Body of pancreas (tissue), 4 donors: ENCODE data around the gene SMARCB1. TPM values are rescaled to one million over a fixed set of nuclear protein-coding genes. Genes with fewer than 3 reads are reported as not detected.

ENCODE experiments used
- ATAC-seq: fragments of 150-250 bp; one replicate; pipeline ENCODE4 v1.9.1; 2016
- DNase-seq, 4 donors: peaks; one replicate each; pipeline ENCODE4 v3.0.0-alpha.2; 2019
- H3K27ac ChIP-seq, 4 donors: fragments of 200-600 bp; sonication (generic); 1 replicate in 3 of 4; 2 replicates in 1 of 4; pipeline versions ENCODE4 v1.5.1 to v1.6.1; 2016 to 2019; ENCODE audit warnings: mild to moderate bottlenecking in 1 of 4, mixed read lengths in 1 of 4, moderate library complexity in 1 of 4
- H3K27me3 ChIP-seq, 2 donors: fragments of 200-600 bp; sonication (generic); one replicate each; pipeline ENCODE4 v1.6.0; 2016; ENCODE audit warnings: mild to moderate bottlenecking in 1 of 2
- H3K36me3 ChIP-seq, 2 donors: fragments of 200-600 bp; sonication (generic); replicated peaks in 1 of 2; 2 replicates each; pipeline ENCODE4 v1.5.1; 2016; ENCODE audit warnings: low read depth in 2 of 2; ENCODE audit not compliant: insufficient read depth in 1 of 2
- H3K4me1 ChIP-seq: fragments of 200-600 bp; sonication (generic); one replicate; pipeline ENCODE4 v1.6.0; 2016
- H3K4me3 ChIP-seq, 2 donors: fragments of 200-600 bp; sonication (generic); 1 replicate in 1 of 2; 2 replicates in 1 of 2; pipeline ENCODE4 v1.5.1; 2016 to 2019
- H3K9me3 ChIP-seq, 3 donors: fragments of 200-600 bp; sonication (generic); 1 replicate in 2 of 3; 2 replicates in 1 of 3; pipeline ENCODE4 v1.5.1; 2016
- CTCF ChIP-seq, 7 experiments: fragments of 450-650 bp in 4 of 7; fragments of 200-600 bp in 3 of 7; sonication (generic) in 3 of 7; IDR thresholded peaks; one replicate each; pipeline ENCODE4 v1.5.1; 2016 to 2019; ENCODE audit warnings: antibody characterized with exemption in 7 of 7
- POLR2A ChIP-seq, 3 donors: fragments of 450-650 bp; IDR thresholded peaks; one replicate each; pipeline ENCODE4 v1.6.1; 2016; ENCODE audit warnings: antibody characterized with exemption in 3 of 3, mild to moderate bottlenecking in 2 of 3
- WGBS, 2 donors: methylation state at CpG; one replicate each; pipeline ENCODE4 v1.1.5; 2017; 5-methylcytosine and 5-hydroxymethylcytosine counted together
- intact Hi-C: fragments of 100-400 bp; cut with DNase I; formaldehyde crosslinking; loops from one replicate; pipeline ENCODE4 v1.15.1; 2023
- total RNA-seq, 2 donors: library from RNA; depleted of rRNA; stranded (reverse); fragments of >200 nt; gene quantifications; one replicate each; pipeline ENCODE4 v1.1.0, GENCODE V29; 2016

The SMARCB1 gene
- total RNA-seq, 2 donors from 2014 or later, result 40.2 to 119 TPM

GRCh38 chr22:23774114-23774921 is 12.4 kb upstream of the SMARCB1 start:
- WGBS, 2 donors, result 60 to 72% methylated on average over 9 to 12 of the region's 12 CpGs
- H3K36me3 ChIP-seq, result no peaks in the 10 kb centered on the region
- no peak for TF ChIP-seq POLR2A (IDR thresholded peaks at IDR 0.05)
- TF ChIP-seq CTCF (IDR thresholded peaks at IDR 0.05), result no peak
- no peak overlapping the region for H3K4me3 ChIP-seq
- no peak overlapping the region for H3K27ac ChIP-seq
- DNase-seq, result no peak
- no peaks in the 10 kb centered on the region for H3K27me3 ChIP-seq
- intact Hi-C loops, result no loop called here
- peaks cover 19% of the 10 kb centered on the region for H3K4me1 ChIP-seq
- H3K9me3 ChIP-seq, result no peaks in the 10 kb centered on the region
- ATAC-seq, result no peak

GRCh38 chr22:23774922-23775436 is 11.8 kb upstream of the SMARCB1 start:
- no peak for TF ChIP-seq POLR2A (IDR thresholded peaks at IDR 0.05)
- no peak for TF ChIP-seq CTCF (IDR thresholded peaks at IDR 0.05)
- Histone ChIP-seq H3K4me3 (no peak overlapping the region), H3K27me3 (no peaks in the 10 kb centered on the region), H3K36me3 (no peaks in the 10 kb centered on the region), H3K9me3 (no peaks in the 10 kb centered on the region), H3K4me1 (peaks cover 19% of the 10 kb centered on the region), H3K27ac (no peak overlapping the region)
- WGBS, 2 donors, result 83 to 94% methylated on average over 2 of the region's 2 CpGs
- no peak for DNase-seq
- intact Hi-C loops, result loop anchor here (5.0 kb wide), 1 partner anchor 67 kb away; no protein-coding TSS in a partner anchor
- no peak for ATAC-seq

- ATAC-seq (no peak), DNase-seq (no peak)
- H3K27me3 ChIP-seq, result no peaks in the 10 kb centered on the region
- no peak overlapping the region for H3K27ac ChIP-seq
- 62 to 79% methylated on average over 3 of the region's 3 CpGs for WGBS, 2 donors
- no peak overlapping the region for H3K4me3 ChIP-seq
- no peaks in the 10 kb centered on the region for H3K36me3 ChIP-seq
- TF ChIP-seq CTCF (IDR thresholded peaks at IDR 0.05), result no peak
- TF ChIP-seq POLR2A (IDR thresholded peaks at IDR 0.05), result no peak
- peaks cover 19% of the 10 kb centered on the region for H3K4me1 ChIP-seq
- H3K9me3 ChIP-seq, result no peaks in the 10 kb centered on the region
- intact Hi-C loops, result loop anchor here (5.0 kb wide), 1 partner anchor 66 kb away; no protein-coding TSS in a partner anchor
Observed at GRCh38 chr22:23775779-23776375, 10.9 kb upstream of the SMARCB1 start.

GRCh38 chr22:23777776-23778576 is 8.8 kb upstream of the SMARCB1 start:
- intact Hi-C loops, result loop anchor here (5.0 kb wide), 1 partner anchor 64 kb away; no protein-coding TSS in a partner anchor
- DNase-seq (no peak), ATAC-seq (no peak)
- TF ChIP-seq CTCF (IDR thresholded peaks at IDR 0.05) (no peak), POLR2A (IDR thresholded peaks at IDR 0.05) (no peak)
- WGBS, 2 donors, result 89 to 94% methylated on average over 6 to 11 of the region's 11 CpGs
- Histone ChIP-seq H3K4me1 (peaks cover 4% of the 10 kb centered on the region), H3K9me3 (no peaks in the 10 kb centered on the region), H3K36me3 (no peaks in the 10 kb centered on the region), H3K27me3 (no peaks in the 10 kb centered on the region), H3K4me3 (no peak overlapping the region), H3K27ac (no peak overlapping the region)
